GM23338 (cell line): ENCODE results near the gene USP2. TPM values are rescaled to one million over a fixed set of nuclear protein-coding genes. Genes with fewer than 3 reads are reported as not detected.

Source experiments
- ATAC-seq: fragments of 200-7000 bp; cut with Tn5 transposase; 3 replicates; pipeline ENCODE4 v1.9.1; 2020
- DNase-seq: peaks from one replicate; pipeline ENCODE4 v3.0.0-alpha.2; 2015; ENCODE audit warnings: low spot score
- H2AFZ ChIP-seq: fragments of 200-600 bp; sonication (generic); 2 replicates; pipeline ENCODE4 v1.8.0; 2016; ENCODE audit warnings: antibody characterized with exemption, mild to moderate bottlenecking, moderate library complexity
- H3F3A ChIP-seq: fragments of 200-600 bp; sonication (generic); replicated peaks from 2 replicates; pipeline ENCODE4 v1.8.0; 2017; ENCODE audit warnings: antibody characterized with exemption, mixed run types, low read depth
- H3K27ac ChIP-seq: fragments of 200-600 bp; sonication (generic); 2 replicates; pipeline ENCODE4 v1.6.1; 2016; ENCODE audit warnings: low read depth
- H3K27me3 ChIP-seq: fragments of 200-600 bp; sonication (generic); 2 replicates; pipeline ENCODE4 v1.8.0; 2016; ENCODE audit warnings: mild to moderate bottlenecking, mixed run types, moderate library complexity; ENCODE audit not compliant: insufficient read depth
- H3K36me3 ChIP-seq: fragments of 200-600 bp; sonication (generic); 2 replicates; pipeline ENCODE4 v1.8.0; 2016; ENCODE audit warnings: mild to moderate bottlenecking; ENCODE audit not compliant: insufficient read depth
- H3K4me1 ChIP-seq: fragments of 200-600 bp; sonication (generic); 2 replicates; pipeline ENCODE4 v1.8.0; 2016; ENCODE audit warnings: mild to moderate bottlenecking, moderate library complexity; ENCODE audit not compliant: insufficient read depth
- H3K4me2 ChIP-seq: fragments of 200-600 bp; sonication (generic); 2 replicates; pipeline ENCODE4 v1.7.1; 2017; ENCODE audit warnings: mixed run types
- H3K4me3 ChIP-seq: fragments of 200-600 bp; sonication (generic); 2 replicates; pipeline ENCODE4 v1.6.1; 2016; ENCODE audit warnings: mixed run types
- H3K79me2 ChIP-seq: fragments of 200-600 bp; sonication (generic); replicated peaks from 2 replicates; pipeline ENCODE4 v1.8.0; 2017; ENCODE audit warnings: mild to moderate bottlenecking; ENCODE audit not compliant: insufficient read depth
- H3K9me2 ChIP-seq: fragments of 200-600 bp; sonication (generic); 2 replicates; pipeline ENCODE4 v1.8.0; 2017; ENCODE audit not compliant: insufficient read depth
- H4K20me1 ChIP-seq: fragments of 200-600 bp; sonication (generic); replicated peaks from 2 replicates; pipeline ENCODE4 v1.8.0; 2017; ENCODE audit warnings: mild to moderate bottlenecking; ENCODE audit not compliant: insufficient read depth
- H3K27ac Mint-ChIP-seq: 2 replicates; pipeline ENCODE4 v1.8.0; 2020; ENCODE audit warnings: inconsistent platforms, mild to moderate bottlenecking, moderate library complexity, mixed read lengths
- H3K27me3 Mint-ChIP-seq: 3 replicates; pipeline ENCODE4 v1.8.0; 2022; ENCODE audit warnings: low read depth, mild to moderate bottlenecking, moderate library complexity, mixed read lengths, inconsistent platforms; ENCODE audit not compliant: insufficient read depth, poor library complexity
- H3K36me3 Mint-ChIP-seq: 3 replicates; pipeline ENCODE4 v1.8.0; 2021; ENCODE audit warnings: low read depth, mild to moderate bottlenecking, inconsistent platforms, moderate library complexity, mixed read lengths
- H3K4me1 Mint-ChIP-seq: 3 replicates; pipeline ENCODE4 v1.8.0; 2020; ENCODE audit warnings: mild to moderate bottlenecking, inconsistent platforms, mixed read lengths
- H3K4me3 Mint-ChIP-seq: 3 replicates; pipeline ENCODE4 v1.8.0; 2021; ENCODE audit warnings: moderate library complexity, mild to moderate bottlenecking, inconsistent platforms, mixed read lengths
- H3K9me3 Mint-ChIP-seq: 3 replicates; pipeline ENCODE4 v1.8.0; 2020; ENCODE audit warnings: moderate library complexity, mild to moderate bottlenecking, inconsistent platforms, mixed read lengths
- CREB1 ChIP-seq: fragments of 250-450 bp; sonication (Bioruptor Pico); IDR thresholded peaks from 2 replicates; pipeline ENCODE4 v1.5.0; 2020; ENCODE audit warnings: low read depth, mild to moderate bottlenecking, moderate library complexity
- CTCF ChIP-seq, 2 experiments: fragments of 200-600 bp in 1 of 2; sonication (generic) in 1 of 2; conservative IDR thresholded peaks; 2 replicates each; pipeline versions ENCODE4 v1.5.1 to v1.6.1; 2016 to 2017; ENCODE audit warnings: antibody characterized with exemption in 2 of 2, low read depth in 2 of 2, mild to moderate bottlenecking in 2 of 2, moderate library complexity in 1 of 2
- ETS1 ChIP-seq: IDR thresholded peaks from 2 replicates; pipeline ENCODE4 v1.6.1; 2016; ENCODE audit warnings: antibody characterized with exemption
- EZH2 ChIP-seq: fragments of 200-600 bp; sonication (generic); IDR thresholded peaks from one replicate; pipeline ENCODE4 v1.8.0; 2017; ENCODE audit warnings: antibody characterized with exemption, mild to moderate bottlenecking, low read depth; ENCODE audit not compliant: unreplicated experiment
- EZH2phosphoT487 ChIP-seq: fragments of 200-600 bp; sonication (generic); IDR thresholded peaks from one replicate; pipeline ENCODE4 v1.8.1; 2018; ENCODE audit warnings: antibody characterized with exemption; ENCODE audit not compliant: unreplicated experiment
- JUNB ChIP-seq: IDR thresholded peaks from one replicate; pipeline ENCODE4 v1.6.1; 2016; ENCODE audit warnings: antibody characterized with exemption; ENCODE audit not compliant: unreplicated experiment
- NANOG ChIP-seq: IDR thresholded peaks from 2 replicates; pipeline ENCODE4 v1.6.1; 2016; ENCODE audit warnings: antibody characterized with exemption, borderline replicate concordance
- POLR2AphosphoS5 ChIP-seq: IDR thresholded peaks from 2 replicates; pipeline ENCODE4 v1.6.1; 2016; ENCODE audit warnings: antibody characterized with exemption, low read depth
- REST ChIP-seq: IDR thresholded peaks from one replicate; pipeline ENCODE4 v1.6.1; 2018; ENCODE audit warnings: antibody characterized with exemption; ENCODE audit not compliant: unreplicated experiment
- STAT1 ChIP-seq: IDR thresholded peaks from one replicate; pipeline ENCODE4 v1.6.1; 2016; ENCODE audit warnings: antibody characterized with exemption; ENCODE audit not compliant: unreplicated experiment
- ZNF114 ChIP-seq: fragments of 250-450 bp; sonication (Bioruptor Pico); IDR thresholded peaks from 2 replicates; pipeline ENCODE4 v1.5.0; 2020; ENCODE audit warnings: mild to moderate bottlenecking, moderate library complexity
- ZNF331 ChIP-seq: fragments of 250-450 bp; sonication (Bioruptor Pico); IDR thresholded peaks from 2 replicates; pipeline ENCODE4 v1.5.0; 2020; ENCODE audit warnings: low read depth, mild to moderate bottlenecking, moderate library complexity
- ZNF462 ChIP-seq: fragments of 250-450 bp; sonication (Bioruptor Pico); IDR thresholded peaks from 2 replicates; pipeline ENCODE4 v1.5.0; 2020; ENCODE audit warnings: mild to moderate bottlenecking, moderate library complexity
- polyA plus RNA-seq: library from polyadenylated mRNA; unstranded; fragments of >200 nt; fragmentation: Nextera tagmentation; extraction: Ambion mirVana; gene quantifications from 2 replicates; pipeline ENCODE4 v1.2.1, GENCODE V29; 2016
- total RNA-seq: library from RNA; depleted of rRNA; stranded (reverse); fragments of >200 nt; shearing (Covaris generic); gene quantifications from 2 replicates; pipeline ENCODE4 v1.2.3, GENCODE V29; 2014

Gene USP2
- total and polyA plus RNA-seq, 2 experiments from 2014 or later = 4.9 to 5.0 TPM

- no peak overlapping the region for H3K4me3 ChIP-seq
- DNase-seq (no peak), ATAC-seq (no peak)
- H3K27me3 ChIP-seq = no peaks in the 10 kb centered on the region
- no peaks in the 10 kb centered on the region for H3F3A ChIP-seq
- H4K20me1 ChIP-seq = no peaks in the 10 kb centered on the region
- H2AFZ ChIP-seq = no peak overlapping the region
- TF ChIP-seq CREB1 (CRISPR knock-in tag) (no peak), ZNF331 (CRISPR knock-in tag) (no peak), STAT1 (no peak), ETS1 (no peak), POLR2AphosphoS5 (no peak), REST (no peak), EZH2phosphoT487 (no peak), ZNF114 (CRISPR knock-in tag) (no peak), ZNF462 (CRISPR knock-in tag) (no peak), EZH2 (no peak), JUNB (no peak), NANOG (no peak), CTCF (conservative IDR thresholded peaks at IDR 0.05; ENCODE audit: low read depth in 2 of 2) (no peak)
- H3K4me2 ChIP-seq = no peak overlapping the region
- Mint-ChIP-seq H3K27me3 (no peaks in the 10 kb centered on the region), H3K9me3 (no peaks in the 10 kb centered on the region), H3K27ac (no peak overlapping the region), H3K36me3 (no peaks in the 10 kb centered on the region), H3K4me3 (no peak overlapping the region), H3K4me1 (peaks cover 9% of the 10 kb centered on the region; the same call in 2 of the 3 replicates)
- H3K9me2 ChIP-seq = no peaks in the 10 kb centered on the region
- H3K27ac ChIP-seq = no peak overlapping the region
- no peaks in the 10 kb centered on the region for H3K4me1 ChIP-seq
- H3K36me3 ChIP-seq = no peaks in the 10 kb centered on the region
- H3K79me2 ChIP-seq = no peaks in the 10 kb centered on the region
These were observed 9.8 kb upstream of the USP2 start for GRCh38 chr11:119391275-119391674.
